ENCODE results near the gene TTLL13. TPM values are rescaled to one million over a fixed set of nuclear protein-coding genes. Genes with fewer than 3 reads are reported as not detected.

Gene TTLL13
- total and polyA plus RNA-seq, 9 of the 15 experiments (the other 6 are each of a cell fraction or from before 2014, with no cell fraction given): 0.05 to 0.24 (median 0.11) TPM; not detected in 1

- TF ChIP-seq BACH1 (tag; IDR thresholded peaks at IDR 0.05) (no peak), NR0B1 (IDR thresholded peaks at IDR 0.05; ENCODE audit: partially characterized antibody) (no peak), ZNF707 (CRISPR knock-in tag; conservative IDR thresholded peaks at IDR 0.05) (no peak), FOXM1 (IDR thresholded peaks at IDR 0.05; ENCODE audit: low read depth) (no peak), FOXM1 (CRISPR knock-in tag; IDR thresholded peaks at IDR 0.05; ENCODE audit: low read depth) (no peak), CREB1 (IDR thresholded peaks at IDR 0.05) (no peak; the same call in 1 of the 2 replicates), CREB1 (CRISPR knock-in tag; IDR thresholded peaks at IDR 0.05) (peak; percentile 75), ZNF655 (CRISPR knock-in tag; IDR thresholded peaks at IDR 0.05) (no peak), MCM5 (IDR thresholded peaks at IDR 0.05; ENCODE audit: low read depth) (no peak), ZNF445 (CRISPR knock-in tag; IDR thresholded peaks at IDR 0.05; ENCODE audit: low read depth) (no peak), RBM34 (IDR thresholded peaks at IDR 0.05; ENCODE audit: borderline replicate concordance, insufficient read depth, low read length) (no peak), NBN (IDR thresholded peaks at IDR 0.05; ENCODE audit: low read depth) (no peak; the same call in 1 of the 2 replicates), NKRF (IDR thresholded peaks at IDR 0.05; ENCODE audit: borderline replicate concordance) (peak; percentile 93), EHMT2 (IDR thresholded peaks at IDR 0.05) (no peak), KDM5B (IDR thresholded peaks at IDR 0.05; ENCODE audit: insufficient replicate concordance, low read depth, low read length) (peak; percentile 92), PRPF4 (IDR thresholded peaks at IDR 0.05; ENCODE audit: insufficient read depth, low read depth, low read length, poor library complexity, severe bottlenecking) (no peak), SP1 (CRISPR knock-in tag; IDR thresholded peaks at IDR 0.05) (0 out of 2 replicates have a peak, but pooled peaks have one; percentile 27), ELF1 (tag; IDR thresholded peaks at IDR 0.05) (peak; percentile 83), GTF2F1 (IDR thresholded peaks at IDR 0.05; ENCODE audit: low read depth, low read length) (peak; percentile 32; the same call in 1 of the 2 replicates), RBM15 (IDR thresholded peaks at IDR 0.05; ENCODE audit: insufficient read depth, low read length) (no peak)
- TF ChIP-seq, protein P1, sequence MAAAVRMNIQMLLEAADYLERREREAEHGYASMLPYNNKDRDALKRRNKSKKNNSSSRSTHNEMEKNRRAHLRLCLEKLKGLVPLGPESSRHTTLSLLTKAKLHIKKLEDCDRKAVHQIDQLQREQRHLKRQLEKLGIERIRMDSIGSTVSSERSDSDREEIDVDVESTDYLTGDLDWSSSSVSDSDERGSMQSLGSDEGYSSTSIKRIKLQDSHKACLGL (CRISPR knock-in tag; IDR thresholded peaks at IDR 0.05; ENCODE audit: borderline replicate concordance, poor library complexity, severe bottlenecking): no peak
- TF ChIP-seq, protein P2, sequence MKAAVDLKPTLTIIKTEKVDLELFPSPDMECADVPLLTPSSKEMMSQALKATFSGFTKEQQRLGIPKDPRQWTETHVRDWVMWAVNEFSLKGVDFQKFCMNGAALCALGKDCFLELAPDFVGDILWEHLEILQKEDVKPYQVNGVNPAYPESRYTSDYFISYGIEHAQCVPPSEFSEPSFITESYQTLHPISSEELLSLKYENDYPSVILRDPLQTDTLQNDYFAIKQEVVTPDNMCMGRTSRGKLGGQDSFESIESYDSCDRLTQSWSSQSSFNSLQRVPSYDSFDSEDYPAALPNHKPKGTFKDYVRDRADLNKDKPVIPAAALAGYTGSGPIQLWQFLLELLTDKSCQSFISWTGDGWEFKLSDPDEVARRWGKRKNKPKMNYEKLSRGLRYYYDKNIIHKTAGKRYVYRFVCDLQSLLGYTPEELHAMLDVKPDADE (conservative IDR thresholded peaks at IDR 0.05; ENCODE audit: control insufficient read depth, low read depth, low read length): peak; percentile 40; the same call in 1 of the 2 replicates
These were observed 16.1 kb downstream of the TTLL13 start, which contains the start of gene NGRN (continued) for GRCh38 chr15:90265271-90266060.

Data from K562 (cell line).